HCT116 (cell line): Measurements from ENCODE around the gene IDS. TPM values are rescaled to one million over a fixed set of nuclear protein-coding genes. Genes with fewer than 3 reads are reported as not detected.

Source experiments
- ATAC-seq: fragments of 200-7000 bp; cut with Tn5 transposase; 2 replicates; pipeline ENCODE4 v1.9.1; 2020; ENCODE audit warnings: mild to moderate bottlenecking, moderate library complexity
- BruUV-seq: library from RNA; stranded (reverse); fragments of 400-500 nt; replicated peaks from 2 replicates; lab custom pipeline; 2021; lab: Mats Ljungman, UMichigan
- CTCF ChIA-PET: fragments of 300-600 bp; sonication (Branson Sonifier 250); formaldehyde crosslinking; loops from one replicate; lab custom pipeline; 2021; ENCODE audit warnings: antibody characterized with exemption; lab: Charles Lee
- POLR2A ChIA-PET: fragments of 300-600, 350-600 bp; sonication (Branson Sonifier 250); formaldehyde crosslinking; loops from one replicate; lab custom pipeline; 2021; ENCODE audit warnings: antibody characterized with exemption; lab: Charles Lee
- RAD21 ChIA-PET, 2 experiments: fragments of 300-600 bp; sonication (Branson Sonifier 250); formaldehyde crosslinking; loops; one replicate each; lab custom pipeline; 2023; ENCODE audit warnings: low total read pairs in 2 of 2; ENCODE audit not compliant: uncharacterized antibody in 2 of 2, unreplicated experiment in 2 of 2, low non-redundant PET in 1 of 2; lab: Charles Lee
- DNase-seq: peaks from one replicate; pipeline ENCODE4 v3.0.0-alpha.2; 2010; ENCODE audit warnings: low read depth, low spot score
- H2AFZ ChIP-seq: fragments of 200-600 bp; shearing (Covaris generic), sonication (generic); 2 replicates; pipeline ENCODE4 v1.6.1; 2017; ENCODE audit warnings: low read depth, mixed run types, mixed read lengths, antibody characterized with exemption, low read length; ENCODE audit not compliant: poor library complexity, severe bottlenecking
- H3K27ac ChIP-seq: 2 replicates; pipeline ENCODE4 v1.5.1; 2012; ENCODE audit warnings: low read depth, low read length
- H3K27me3 ChIP-seq: fragments of 200-600 bp; sonication (generic); 2 replicates; pipeline ENCODE4 v1.6.1; 2016; ENCODE audit warnings: mixed run types, low read length, mixed read lengths; ENCODE audit not compliant: insufficient read depth
- H3K36me3 ChIP-seq, 2 experiments: fragments of 200-500 bp in 1 of 2; fragments of 200-600 bp in 1 of 2; sonication (Bioruptor generic) in 1 of 2; sonication (generic) in 1 of 2; 2 replicates each; pipeline versions ENCODE4 v1.5.1 to v1.6.1; 2014 to 2016; ENCODE audit warnings: low read length in 2 of 2, inconsistent platforms in 1 of 2, mixed read lengths in 1 of 2, mixed run types in 1 of 2; ENCODE audit not compliant: insufficient read depth in 2 of 2, control insufficient read depth in 1 of 2
- H3K4me1 ChIP-seq, 2 experiments: fragments of 200-600 bp in 1 of 2; sonication (generic) in 1 of 2; 2 replicates each; pipeline versions ENCODE4 v1.5.1 to v1.6.1; 2012 to 2017; ENCODE audit warnings: low read length in 2 of 2, inconsistent platforms in 1 of 2, mild to moderate bottlenecking in 1 of 2, mixed read lengths in 1 of 2, mixed run types in 1 of 2, moderate library complexity in 1 of 2; ENCODE audit not compliant: insufficient read depth in 2 of 2, control insufficient read depth in 1 of 2
- H3K4me2 ChIP-seq: fragments of 200-600 bp; sonication (generic); 2 replicates; pipeline ENCODE4 v1.6.1; 2017; ENCODE audit warnings: mixed run types, low read length, mixed read lengths
- H3K4me3 ChIP-seq, 2 experiments: fragments of 200-600 bp in 1 of 2; sonication (generic) in 1 of 2; replicated peaks in 1 of 2; 2 replicates each; pipeline ENCODE4 v1.5.1; 2011 to 2016; ENCODE audit warnings: low read length in 2 of 2, control low read depth in 1 of 2, low read depth in 1 of 2, mild to moderate bottlenecking in 1 of 2, mixed read lengths in 1 of 2, mixed run types in 1 of 2
- H3K79me2 ChIP-seq: fragments of 200-600 bp; sonication (generic); 2 replicates; pipeline ENCODE4 v1.6.1; 2017; ENCODE audit warnings: mild to moderate bottlenecking, mixed run types, low read length, moderate library complexity, mixed read lengths; ENCODE audit not compliant: insufficient read depth
- H3K9ac ChIP-seq: fragments of 200-600 bp; sonication (generic); 2 replicates; pipeline ENCODE4 v1.6.1; 2016; ENCODE audit warnings: low read length, mixed read lengths
- H3K9me2 ChIP-seq: fragments of 200-600 bp; sonication (generic), shearing (Covaris generic); 2 replicates; pipeline ENCODE4 v1.6.1; 2017; ENCODE audit warnings: mixed run types, mild to moderate bottlenecking, moderate library complexity; ENCODE audit not compliant: insufficient read depth
- H3K9me3 ChIP-seq, 2 experiments: fragments of 200-500 bp in 1 of 2; fragments of 200-600 bp in 1 of 2; sonication (Bioruptor generic) in 1 of 2; sonication (generic) in 1 of 2; 2 replicates each; pipeline ENCODE4 v1.6.1; 2014 to 2017; ENCODE audit warnings: low read length in 2 of 2, mixed read lengths in 2 of 2, inconsistent platforms in 1 of 2, low read depth in 1 of 2, mild to moderate bottlenecking in 1 of 2, mixed run types in 1 of 2, moderate library complexity in 1 of 2; ENCODE audit not compliant: control insufficient read depth in 1 of 2, insufficient read depth in 1 of 2
- H4K20me1 ChIP-seq: fragments of 200-600 bp; sonication (generic), shearing (Covaris generic); 2 replicates; pipeline ENCODE4 v1.6.1; 2017; ENCODE audit warnings: mixed run types, mild to moderate bottlenecking, moderate library complexity; ENCODE audit not compliant: insufficient read depth
- CEBPB ChIP-seq: IDR thresholded peaks from 2 replicates; pipeline ENCODE4 v1.6.1; 2012; ENCODE audit warnings: low read depth
- EGR1 ChIP-seq: IDR thresholded peaks from 2 replicates; pipeline ENCODE4 v1.6.1; 2012; ENCODE audit warnings: low read depth
- ELF1 ChIP-seq: IDR thresholded peaks from 2 replicates; pipeline ENCODE4 v1.6.1; 2012; ENCODE audit warnings: low read depth, borderline replicate concordance
- EZH2 ChIP-seq: fragments of 200-600 bp; sonication (generic); IDR thresholded peaks from 2 replicates; pipeline ENCODE4 v1.6.1; 2017; ENCODE audit warnings: antibody characterized with exemption, mixed run types
- FOSL1 ChIP-seq: IDR thresholded peaks from 2 replicates; pipeline ENCODE4 v1.6.1; 2012; ENCODE audit warnings: low read depth
- JUND ChIP-seq: IDR thresholded peaks from 2 replicates; pipeline ENCODE4 v1.6.1; 2012
- POLR2AphosphoS5 ChIP-seq: IDR thresholded peaks from 2 replicates; pipeline ENCODE4 v1.6.1; 2011; ENCODE audit warnings: mild to moderate bottlenecking, low read depth, low read length, moderate library complexity
- SIN3A ChIP-seq: IDR thresholded peaks from 2 replicates; pipeline ENCODE4 v1.6.1; 2012; ENCODE audit warnings: low read depth
- SRF ChIP-seq: IDR thresholded peaks from 2 replicates; pipeline ENCODE4 v1.6.1; 2012; ENCODE audit warnings: low read depth
- TCF7L2 ChIP-seq: IDR thresholded peaks from 2 replicates; pipeline ENCODE4 v1.7.0; 2011; ENCODE audit warnings: borderline replicate concordance, inconsistent platforms; ENCODE audit not compliant: insufficient read depth, insufficient read length; ENCODE audit errors: extremely low read depth
- YY1 ChIP-seq: IDR thresholded peaks from 2 replicates; pipeline ENCODE4 v1.6.1; 2011; ENCODE audit warnings: low read length, low read depth, moderate library complexity, mild to moderate bottlenecking; ENCODE audit not compliant: insufficient replicate concordance; ENCODE audit errors: extremely low read depth
- ZNF274 ChIP-seq: fragments of 200-500 bp; sonication (Bioruptor generic); IDR thresholded peaks from 2 replicates; pipeline ENCODE4 v1.6.1; 2014; ENCODE audit warnings: mild to moderate bottlenecking, low read depth, low read length, inconsistent platforms
- intact Hi-C: fragments of 100-400 bp; cut with micrococcal nuclease; formaldehyde crosslinking; loops from 2 replicates; pipeline ENCODE4 v1.10.0; 2022
- total RNA-seq: library from RNA; stranded (reverse); gene quantifications from one replicate; pipeline ENCODE4 v1.2.1, GENCODE V29; 2021; ENCODE audit not compliant: unreplicated experiment
- TF ChIP-seq, protein P1 (sequence below): IDR thresholded peaks from 2 replicates; pipeline ENCODE4 v1.6.1; 2012
- TF ChIP-seq, protein P2 (sequence below): IDR thresholded peaks from 2 replicates; pipeline ENCODE4 v1.6.1; 2011; ENCODE audit warnings: mild to moderate bottlenecking, low read length, moderate library complexity; ENCODE audit not compliant: insufficient replicate concordance; ENCODE audit errors: extremely low read depth

IDS gene
- total RNA-seq, 1 experiment from 2014 or later: 42.0 TPM

DNA sequence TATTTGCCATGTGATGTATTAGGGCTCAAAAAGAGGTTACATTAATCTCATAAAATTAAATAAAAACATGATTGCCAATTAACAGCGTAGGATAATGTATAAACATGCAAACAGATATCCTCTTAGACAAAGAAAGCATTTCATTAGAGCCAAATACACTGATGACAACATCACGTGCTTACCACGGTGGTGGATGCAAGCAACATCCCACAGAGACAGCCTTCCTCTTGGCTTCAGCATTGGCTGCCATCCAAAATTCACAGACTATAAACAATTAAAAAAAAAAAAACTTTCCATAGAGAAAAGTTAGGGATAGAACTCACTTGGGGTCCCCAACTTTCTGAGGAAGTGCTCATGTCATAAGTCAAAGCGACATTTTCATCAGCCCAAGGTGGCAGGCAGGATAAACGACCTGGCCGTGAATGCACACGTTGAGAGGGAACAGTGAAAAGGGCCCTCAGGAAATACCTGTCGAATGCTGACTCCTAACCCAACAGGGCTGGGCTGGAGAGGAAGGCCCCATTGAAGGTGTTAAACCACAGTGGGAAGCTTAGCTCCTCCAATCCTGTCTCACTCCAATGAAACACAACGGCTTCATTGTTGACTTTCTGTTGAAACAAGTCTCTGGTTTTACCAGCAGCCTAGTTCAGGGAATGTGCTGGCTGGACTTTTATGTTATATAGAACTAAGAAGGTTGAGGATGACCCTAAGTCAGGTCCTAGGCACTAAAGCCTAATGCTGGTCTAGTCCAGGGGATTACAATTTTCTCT, 48.4 kb downstream of the IDS start:
- POLR2A ChIA-PET: no interaction called here
- Histone ChIP-seq H3K36me3 (no peaks in the 10 kb centered on the region), H3K27me3 (0 out of 2 replicates have a peak, but pooled peaks cover 4% of the 10 kb centered on the region), H3K4me3 (no peak overlapping the region), H3K4me2 (no peak overlapping the region), H3K27ac (no peak overlapping the region)
- DNase-seq: no peak
- no TSS peak for BruUV-seq
- TF ChIP-seq SRF (no peak), TCF7L2 (no peak), ELF1 (no peak), ZNF274 (no peak), EZH2 (no peak), POLR2AphosphoS5 (no peak), CEBPB (no peak), EGR1 (no peak), YY1 (no peak), FOSL1 (no peak), JUND (no peak), SIN3A (no peak)
- TF ChIP-seq, protein P1, sequence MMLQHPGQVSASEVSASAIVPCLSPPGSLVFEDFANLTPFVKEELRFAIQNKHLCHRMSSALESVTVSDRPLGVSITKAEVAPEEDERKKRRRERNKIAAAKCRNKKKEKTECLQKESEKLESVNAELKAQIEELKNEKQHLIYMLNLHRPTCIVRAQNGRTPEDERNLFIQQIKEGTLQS: no peak
- TF ChIP-seq, protein P2, sequence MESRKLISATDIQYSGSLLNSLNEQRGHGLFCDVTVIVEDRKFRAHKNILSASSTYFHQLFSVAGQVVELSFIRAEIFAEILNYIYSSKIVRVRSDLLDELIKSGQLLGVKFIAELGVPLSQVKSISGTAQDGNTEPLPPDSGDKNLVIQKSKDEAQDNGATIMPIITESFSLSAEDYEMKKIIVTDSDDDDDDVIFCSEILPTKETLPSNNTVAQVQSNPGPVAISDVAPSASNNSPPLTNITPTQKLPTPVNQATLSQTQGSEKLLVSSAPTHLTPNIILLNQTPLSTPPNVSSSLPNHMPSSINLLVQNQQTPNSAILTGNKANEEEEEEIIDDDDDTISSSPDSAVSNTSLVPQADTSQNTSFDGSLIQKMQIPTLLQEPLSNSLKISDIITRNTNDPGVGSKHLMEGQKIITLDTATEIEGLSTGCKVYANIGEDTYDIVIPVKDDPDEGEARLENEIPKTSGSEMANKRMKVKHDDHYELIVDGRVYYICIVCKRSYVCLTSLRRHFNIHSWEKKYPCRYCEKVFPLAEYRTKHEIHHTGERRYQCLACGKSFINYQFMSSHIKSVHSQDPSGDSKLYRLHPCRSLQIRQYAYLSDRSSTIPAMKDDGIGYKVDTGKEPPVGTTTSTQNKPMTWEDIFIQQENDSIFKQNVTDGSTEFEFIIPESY: no peak
- TF ChIP-seq, all 23 proteins: peak for 0
- H3K9me2 ChIP-seq: no peaks in the 10 kb centered on the region
- no peak overlapping the region for H3K9ac ChIP-seq
- no peaks in the 10 kb centered on the region for H3K9me3 ChIP-seq
- H3K4me1 ChIP-seq: peaks cover 0 to 8% of the 10 kb centered on the region in 2 experiments; a peak in 2 of 4 replicates
- ChIA-PET CTCF (no interaction called here), RAD21 (no interaction called here)
- H3K79me2 ChIP-seq: no peaks in the 10 kb centered on the region
- intact Hi-C loops: no loop called here
- no peak overlapping the region for H2AFZ ChIP-seq
- ATAC-seq: no peak
- H4K20me1 ChIP-seq: no peaks in the 10 kb centered on the region
